ENCODE data around the gene HLX.

HLX gene

DNA sequence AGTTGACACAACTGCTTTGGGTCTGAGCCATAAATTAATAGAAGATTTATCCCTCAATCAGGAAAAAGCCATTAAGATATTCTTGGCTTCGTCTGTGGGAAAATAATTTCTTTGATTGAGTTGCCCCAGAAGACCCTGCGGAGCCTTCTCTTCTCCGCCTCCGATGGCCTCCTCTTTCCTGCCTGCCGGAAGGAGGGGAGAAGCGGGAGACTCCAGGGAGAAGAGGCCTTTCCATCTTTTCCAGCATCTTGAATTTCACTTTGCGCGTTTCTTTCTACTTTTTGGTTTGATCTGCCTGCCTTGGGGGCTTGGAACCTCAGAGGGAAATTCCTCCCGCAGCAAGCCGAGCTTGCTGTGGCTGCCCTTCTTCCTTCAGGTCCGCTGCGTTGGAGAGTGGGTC is 16.8 kb downstream of the HLX start:
- no peak for DNase-seq

DNA sequence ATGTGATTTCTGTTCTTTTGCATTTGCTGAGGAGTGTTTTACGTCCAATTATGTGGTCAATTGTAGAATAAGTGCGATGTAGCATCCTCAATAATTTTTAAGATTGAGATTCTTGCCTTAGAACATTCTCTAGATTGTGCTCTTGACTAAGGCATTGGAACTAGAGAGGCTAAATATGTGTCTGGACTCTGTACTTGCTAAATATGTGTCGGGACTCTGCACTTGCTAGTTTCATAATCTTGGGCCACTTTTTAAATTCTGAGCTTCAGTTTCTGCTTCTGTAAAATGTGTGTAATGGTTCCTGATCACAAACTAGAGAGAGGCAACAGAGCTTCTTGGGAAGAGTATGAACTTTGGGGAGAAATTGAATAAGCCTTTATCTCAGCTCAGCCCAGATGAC is 21.6 kb downstream of the HLX start:
- no peak for DNase-seq

DNA sequence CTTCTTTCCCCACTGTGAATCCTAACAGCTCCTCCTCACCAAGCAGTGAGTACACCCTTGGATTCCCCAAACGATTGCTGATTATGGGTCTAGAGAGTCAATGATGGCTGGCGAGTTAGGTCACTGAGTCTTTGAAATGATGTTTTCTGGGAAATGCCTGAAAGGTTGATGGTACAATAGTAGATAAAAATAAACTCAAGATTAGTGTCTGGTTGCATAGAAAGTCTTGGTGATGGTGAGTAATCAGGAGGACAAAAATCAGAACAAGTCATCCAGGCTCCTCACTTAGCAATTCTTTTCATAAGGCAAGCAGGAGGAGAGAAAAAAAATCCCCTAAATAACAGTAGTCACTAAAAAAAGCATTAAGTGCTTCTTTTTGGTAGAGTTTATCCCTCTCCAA is 22.6 kb downstream of the HLX start:
- DNase-seq = no peak

DNA sequence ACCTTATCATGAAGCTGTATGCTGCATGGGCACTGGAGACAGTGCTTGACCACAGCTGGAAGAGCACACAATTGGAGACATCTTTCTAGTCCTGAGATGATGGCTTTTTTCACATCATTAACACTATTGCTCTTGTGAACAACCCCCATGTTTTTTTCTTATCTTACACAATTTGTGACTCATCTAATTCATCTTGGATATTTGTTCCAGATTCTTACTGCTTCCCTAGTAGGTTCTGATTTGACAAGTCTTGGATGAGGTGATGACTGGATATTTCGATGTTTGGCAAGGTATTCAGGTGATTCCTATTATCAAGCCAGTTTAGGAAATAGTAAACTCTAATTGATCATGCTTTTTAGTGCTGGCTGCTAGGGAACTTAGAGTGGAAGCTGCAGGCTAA is 23.7 kb downstream of the HLX start:
- no peak for DNase-seq

DNA sequence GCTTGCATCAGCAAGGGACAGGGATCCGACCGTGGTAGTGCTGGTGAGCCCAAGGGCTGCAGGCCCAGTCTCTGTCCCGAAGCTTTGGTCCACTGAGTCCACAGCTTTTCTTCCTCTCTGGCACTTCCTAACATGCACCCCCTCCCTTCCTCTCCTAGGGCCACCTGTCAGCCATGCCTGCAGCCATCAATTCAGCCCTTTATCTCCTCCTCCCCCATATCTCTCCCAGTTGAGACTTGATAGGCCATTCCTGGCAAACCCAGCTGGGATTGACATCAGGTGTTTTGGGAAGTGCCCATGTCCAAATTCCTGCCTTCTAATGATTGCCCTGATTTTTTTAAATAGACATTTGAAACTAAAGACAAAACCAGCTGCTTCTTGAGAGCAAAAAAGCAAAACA is 25.6 kb downstream of the HLX start:
- peak; percentile 1 for DNase-seq

DNA sequence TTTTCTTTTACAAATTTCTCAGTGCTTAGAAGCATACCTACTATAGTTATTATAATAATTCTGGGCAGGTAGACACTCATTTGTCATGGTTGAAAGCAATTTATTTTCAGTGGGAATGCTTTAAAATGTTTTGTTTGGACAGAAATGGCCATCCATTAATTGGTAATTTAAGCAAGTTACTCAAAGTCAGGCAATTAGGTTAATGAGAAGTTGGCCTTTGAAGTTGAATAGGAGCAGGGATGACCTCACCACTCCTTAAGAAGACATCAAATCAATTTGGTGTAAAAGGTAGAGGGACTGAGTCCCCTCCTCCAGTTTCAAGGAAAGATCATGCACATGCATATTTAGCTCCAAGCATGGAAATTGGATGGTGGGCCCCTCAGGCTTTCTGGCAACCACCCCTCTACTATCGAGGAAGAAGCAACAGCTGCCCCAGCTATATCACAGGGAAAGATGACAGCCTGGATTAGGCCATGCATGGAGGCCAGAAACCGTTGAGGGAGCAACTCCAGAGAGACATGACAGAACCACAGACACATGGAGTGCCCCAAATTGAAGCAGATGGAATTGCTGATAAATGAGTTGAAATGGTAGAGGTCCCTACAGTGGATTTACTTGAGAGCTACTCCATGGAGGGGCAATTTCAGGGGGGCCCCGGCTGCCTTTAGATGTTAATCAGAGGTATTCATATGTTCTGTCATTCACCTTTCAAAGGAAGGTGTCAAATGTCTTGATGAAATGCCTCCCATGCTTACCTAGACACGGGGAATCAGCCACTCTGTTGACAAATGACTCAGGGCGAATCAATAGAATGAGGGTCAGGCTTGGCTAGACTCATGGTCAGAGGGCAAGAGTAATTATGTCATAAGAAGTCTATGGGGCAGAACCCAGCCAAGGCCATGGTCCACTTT is 26.7 kb downstream of the HLX start:
- no peak for DNase-seq

DNA sequence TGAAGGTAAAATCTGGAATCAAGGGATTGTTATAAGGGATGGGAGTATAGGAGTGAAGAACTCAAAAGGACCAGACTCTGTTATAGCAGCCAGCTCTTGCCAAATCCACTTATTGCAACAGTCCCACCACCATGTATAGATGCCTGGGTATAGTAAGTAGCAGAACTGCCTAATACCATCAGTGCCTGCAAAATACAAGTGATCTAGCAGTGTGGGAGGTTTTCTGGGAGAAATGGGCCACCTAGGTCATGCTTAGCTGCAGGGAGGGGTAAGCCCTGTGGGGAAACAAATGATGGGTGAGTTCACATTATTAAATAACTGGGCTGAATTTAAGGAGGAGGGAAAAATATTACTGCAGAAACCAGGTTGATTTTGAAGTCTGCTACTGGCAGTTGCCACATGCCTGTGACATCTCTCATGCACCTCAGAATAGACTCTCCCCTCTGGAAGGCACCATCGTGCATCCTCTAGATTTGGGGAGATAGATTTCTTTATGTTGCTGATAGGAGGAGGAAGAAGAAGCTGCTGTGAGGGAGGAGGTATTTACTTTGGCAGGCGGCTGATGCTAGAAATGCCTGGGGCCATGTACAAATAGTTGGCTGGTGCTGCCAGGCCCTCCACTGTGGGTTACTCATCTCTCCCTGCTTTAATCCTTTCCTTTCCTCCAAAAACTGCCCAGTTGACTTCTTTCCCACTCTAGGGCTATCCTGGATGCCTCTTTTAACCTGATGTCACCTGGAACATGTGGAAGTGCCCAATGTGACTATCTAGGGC is 27.5 kb downstream of the HLX start:
- no peak for DNase-seq

DNA sequence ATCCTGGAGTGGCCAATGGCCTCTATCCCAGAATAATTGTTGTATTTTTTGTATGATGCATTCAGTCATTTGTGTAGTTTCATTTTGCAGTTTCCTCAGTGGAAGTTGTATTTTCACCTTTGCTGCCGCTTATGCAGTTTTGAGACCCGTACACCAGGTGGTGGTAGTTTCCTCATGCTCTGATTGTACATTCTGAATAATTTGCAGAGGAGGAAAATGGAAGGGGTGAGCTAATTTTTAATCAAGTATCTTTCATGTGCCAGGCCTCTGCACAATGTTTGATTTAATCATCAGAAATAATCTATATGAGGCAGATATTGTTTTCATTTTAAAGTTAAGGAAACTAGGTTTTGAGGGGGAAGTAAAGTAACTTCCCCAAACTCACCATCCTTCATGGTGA is 29.5 kb downstream of the HLX start:
- no peak for DNase-seq

DNA sequence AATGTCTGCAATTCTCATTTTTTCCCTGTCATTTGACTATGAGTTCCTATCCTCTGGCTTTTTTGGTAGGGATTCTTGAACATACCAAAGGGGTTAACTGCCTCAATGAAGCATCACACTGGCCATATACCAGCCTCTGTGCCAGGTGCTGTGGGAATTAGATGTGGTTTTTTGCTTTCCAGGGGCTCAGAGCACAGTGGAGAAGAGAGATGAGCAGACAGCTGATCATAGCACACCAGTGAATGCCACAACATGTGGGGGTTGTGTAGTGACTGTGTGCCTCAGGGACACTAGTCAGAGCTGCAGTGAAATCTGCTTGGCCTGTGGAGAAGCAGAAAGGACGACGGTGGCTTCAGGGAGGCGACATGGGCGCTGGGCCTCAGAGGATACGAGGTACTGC is 30.8 kb downstream of the HLX start:
- DNase-seq = no peak

DNA sequence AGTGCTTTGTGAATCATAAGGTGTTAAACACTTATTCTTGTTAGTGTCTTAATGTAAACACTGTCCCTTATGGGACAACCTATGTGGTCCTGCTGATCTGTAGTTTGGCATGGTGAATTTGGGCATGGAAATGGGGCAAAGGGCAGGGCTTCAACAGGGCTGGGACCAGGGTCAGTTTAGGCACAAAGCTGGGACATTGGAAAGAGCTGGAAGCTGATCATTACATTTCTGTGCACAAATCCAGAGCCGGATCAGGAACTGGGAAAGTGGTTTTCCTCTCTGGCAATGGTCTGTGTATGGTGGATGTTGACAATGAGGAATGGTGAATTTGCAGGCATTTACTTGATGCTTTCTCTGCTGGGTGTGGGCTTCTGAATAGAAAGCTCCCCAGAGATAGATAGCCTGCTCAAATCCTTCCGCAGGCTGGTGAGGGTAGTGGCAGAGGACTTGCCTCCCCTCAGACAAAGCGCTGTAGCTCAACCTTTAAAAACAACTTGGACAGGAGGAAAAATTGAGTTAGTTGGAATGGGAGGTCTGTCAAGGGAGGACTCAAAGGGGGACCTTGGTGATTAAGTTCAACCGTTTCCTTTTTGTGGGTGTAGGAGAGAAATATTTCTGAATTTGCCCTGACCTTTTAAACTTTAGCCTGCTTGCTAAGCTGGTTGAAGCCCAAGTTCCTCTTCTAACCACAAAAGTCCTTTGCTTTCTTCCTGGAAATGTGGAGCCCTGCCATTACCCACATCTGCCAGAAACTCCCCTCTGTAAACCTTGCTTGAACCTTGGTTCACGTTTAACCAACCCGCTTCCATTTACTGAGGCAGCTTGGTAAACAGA is 35.3 kb downstream of the HLX start:
- DNase-seq = no peak

DNA sequence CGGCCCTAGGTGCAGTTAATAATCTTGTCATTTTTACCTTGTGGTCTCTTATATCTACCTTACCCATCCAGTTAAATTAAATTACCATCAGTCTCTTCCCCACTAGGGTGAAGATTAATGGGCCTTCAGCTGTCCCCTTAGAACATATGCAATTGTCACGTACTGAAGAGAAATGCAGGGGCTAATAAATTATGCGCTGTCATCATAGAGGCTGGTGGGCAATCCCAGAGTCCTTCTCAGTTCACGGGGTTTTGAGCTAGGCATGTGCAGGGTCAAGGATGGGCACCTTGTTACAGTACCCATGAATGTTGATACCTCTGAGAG is 35.8 kb downstream of the HLX start:
- no peak for DNase-seq

DNA sequence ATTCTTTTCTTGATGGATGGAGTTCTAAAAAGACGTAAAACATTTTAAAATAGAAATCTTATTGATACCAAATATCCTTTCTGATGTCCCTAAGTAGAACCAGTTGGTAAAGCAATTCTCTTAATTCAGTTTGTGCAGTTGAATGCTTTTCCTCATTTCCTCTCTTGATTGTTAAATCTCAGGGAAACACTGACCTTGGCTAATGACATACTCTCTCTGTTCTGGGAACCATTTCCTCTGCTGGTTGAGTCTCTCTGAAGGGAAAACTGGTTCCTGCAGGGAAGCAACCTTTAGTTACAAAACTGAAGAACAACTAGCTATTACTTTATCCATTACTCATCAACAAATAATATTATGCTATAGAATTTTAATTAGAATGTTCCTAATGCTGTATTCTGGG is 36.7 kb downstream of the HLX start:
- DNase-seq = no peak

DNA sequence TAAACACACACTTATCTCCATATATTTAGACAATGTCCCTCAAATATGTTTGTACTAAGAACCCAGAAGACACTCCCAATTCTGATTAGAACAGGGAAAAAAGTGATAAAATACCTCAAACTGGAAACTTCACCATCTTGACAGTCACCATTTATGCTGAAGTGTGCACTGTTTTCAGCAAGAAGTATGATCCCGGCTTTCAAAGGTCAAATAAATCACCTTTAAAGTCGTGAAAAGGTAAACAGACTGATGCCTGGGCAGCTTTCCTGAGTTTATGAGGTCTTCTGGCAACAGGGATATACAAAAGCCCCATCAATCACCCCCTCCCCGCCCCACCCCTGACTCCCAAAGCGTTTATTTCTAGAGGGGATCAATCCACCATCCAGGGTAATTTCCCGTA is 37.9 kb downstream of the HLX start:
- DNase-seq = no peak

DNA sequence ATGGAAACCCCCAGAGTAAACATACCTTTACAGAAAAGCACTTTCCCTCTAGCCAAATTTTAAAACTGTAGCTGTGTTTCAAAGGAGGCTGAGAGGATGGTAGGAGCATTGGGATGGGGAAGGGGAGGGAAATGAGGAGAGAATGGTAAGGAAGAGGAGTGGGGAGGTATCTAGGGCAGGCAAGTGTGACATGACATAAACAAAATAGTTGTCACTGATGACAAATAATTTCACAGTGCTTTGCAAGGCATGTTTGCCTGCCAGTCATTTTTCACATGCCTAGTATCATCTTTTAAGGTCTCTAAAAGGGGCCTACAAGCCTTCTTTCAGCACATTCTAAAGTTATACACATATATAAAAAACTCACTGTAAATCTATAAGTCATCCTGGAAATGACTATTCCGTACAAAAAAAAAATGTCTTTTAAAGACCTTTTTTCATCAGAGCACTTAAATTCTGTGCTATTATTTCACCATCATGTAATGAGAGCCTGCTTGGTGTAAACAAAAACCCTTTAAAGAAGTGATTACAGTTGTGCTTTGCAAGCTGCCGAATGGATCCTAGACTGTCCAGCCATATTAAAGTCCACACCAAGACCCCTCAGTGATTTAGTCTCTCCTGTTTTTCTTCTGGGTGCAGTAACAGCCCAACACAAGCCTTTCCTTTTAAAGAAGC is 38.4 kb downstream of the HLX start:
- DNase-seq = no peak

DNA sequence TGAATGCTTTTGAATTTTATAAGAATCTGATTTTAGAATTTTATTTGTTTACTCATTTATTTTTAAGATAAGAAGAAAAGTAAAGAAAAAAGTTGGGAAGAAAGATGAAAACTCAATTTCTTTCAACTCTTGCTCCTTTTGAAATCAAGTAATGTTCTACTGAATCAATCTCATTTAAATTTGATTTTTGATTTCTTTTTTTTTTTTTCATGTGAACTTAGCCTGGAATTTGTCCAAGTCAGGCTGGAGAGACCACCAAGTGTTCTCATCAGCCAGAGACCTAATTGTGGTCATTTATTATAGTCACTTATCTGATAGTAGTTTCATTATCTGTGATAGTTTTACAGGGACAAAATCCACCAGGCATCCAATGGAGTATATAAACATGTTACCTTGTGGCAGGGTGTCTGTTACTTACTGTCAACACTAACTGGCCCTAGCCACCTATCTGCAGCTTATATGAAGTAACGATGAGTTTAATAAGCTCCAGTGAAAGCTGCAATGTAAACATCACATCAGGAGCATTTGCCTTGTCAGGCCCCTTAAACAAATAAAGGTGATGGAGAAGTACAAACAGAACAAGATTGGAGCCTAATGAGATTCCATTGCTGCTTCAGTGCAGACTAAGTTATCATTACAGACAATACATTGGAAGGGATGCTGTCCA is 39.2 kb downstream of the HLX start:
- DNase-seq = peak; percentile 13

DNA sequence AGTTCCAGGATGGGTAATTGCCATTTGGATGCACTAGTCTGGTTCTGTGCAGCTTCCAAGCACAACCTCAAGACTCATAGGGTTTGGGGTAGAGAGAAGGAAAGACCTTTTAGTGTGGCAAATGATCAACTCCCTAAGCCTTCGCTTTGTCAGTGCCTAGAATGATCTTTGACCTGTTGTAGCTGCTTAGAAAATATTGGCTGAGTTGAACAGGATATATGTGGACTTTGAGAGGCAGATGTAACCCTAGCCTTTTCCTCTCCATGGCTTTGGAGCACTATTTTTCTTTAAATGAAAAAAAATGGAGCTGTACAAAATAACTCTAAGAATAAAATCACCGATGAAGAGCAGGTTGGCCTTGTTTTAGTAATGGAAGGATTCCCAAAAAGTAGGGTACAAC is 41.7 kb downstream of the HLX start:
- DNase-seq = no peak

DNA sequence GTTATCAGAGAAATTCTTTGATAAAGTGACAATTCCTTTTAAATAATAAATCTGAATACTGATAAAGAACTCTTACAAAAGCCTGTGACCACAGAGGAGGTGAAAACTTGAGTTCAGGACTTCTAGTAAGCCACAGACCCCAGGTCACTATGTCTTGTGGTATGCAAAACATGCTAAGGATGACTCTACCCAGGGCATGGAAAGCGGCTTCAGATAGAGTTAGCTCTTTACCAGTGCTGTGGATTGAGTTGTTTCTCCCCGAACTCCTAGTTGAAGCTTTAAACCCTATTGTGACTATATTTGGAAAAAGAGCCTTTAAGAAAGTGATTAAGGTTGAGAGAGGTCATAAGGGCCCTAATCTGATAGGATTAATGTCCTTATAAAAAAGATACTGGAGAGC is 42.3 kb downstream of the HLX start:
- DNase-seq = no peak

DNA sequence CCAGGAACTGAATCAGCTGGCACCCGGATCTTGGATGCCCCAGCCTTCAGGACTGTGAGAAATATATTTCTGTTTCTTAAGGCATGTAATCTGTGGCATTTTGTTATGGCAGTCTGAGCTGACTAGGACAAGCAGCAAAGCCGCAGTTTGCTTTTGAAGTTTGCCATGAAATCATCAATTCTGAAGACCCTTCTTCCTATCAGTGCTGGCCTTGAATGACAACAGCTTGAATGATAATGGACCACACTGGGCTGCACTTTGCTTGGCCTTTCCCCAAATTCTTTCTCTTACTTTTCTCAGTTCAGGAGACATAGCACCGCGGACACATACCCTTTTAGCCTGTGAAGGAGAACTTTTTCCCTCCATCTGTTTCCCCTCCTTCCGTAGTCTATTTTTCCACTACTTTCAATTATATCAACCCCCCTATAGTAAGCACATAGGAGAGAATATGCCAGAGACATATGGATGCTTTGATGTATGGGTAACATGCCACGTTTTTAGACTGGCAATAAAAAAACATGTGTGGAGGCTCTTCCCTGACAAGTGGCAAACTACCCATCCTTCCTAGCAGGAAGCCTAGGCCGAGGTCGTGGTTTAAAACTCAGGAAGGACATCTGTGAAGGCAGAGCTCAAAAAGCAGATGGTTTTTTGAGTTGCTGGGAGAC is 42.9 kb downstream of the HLX start:
- peak; percentile 50 for DNase-seq

DNA sequence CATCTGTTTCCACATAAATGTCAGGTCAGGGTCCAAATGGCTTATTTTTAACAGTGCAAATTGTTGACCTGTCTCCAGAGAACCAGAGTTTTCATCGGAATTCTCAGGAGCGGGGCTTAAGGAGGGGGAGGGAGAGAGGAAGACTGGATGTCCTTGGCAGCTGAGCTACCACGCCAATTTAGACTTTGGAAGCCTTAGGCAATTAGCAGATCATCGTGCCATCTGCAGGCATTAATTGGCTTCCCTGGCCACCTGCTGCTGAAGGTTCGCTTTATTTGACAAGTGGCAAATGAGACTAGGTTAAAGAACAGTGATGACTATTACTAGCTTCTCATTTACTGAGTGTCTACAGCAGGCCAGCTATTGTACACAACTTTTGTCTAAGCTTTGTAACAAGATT is 43.7 kb downstream of the HLX start:
- peak; percentile 85 for DNase-seq

DNA sequence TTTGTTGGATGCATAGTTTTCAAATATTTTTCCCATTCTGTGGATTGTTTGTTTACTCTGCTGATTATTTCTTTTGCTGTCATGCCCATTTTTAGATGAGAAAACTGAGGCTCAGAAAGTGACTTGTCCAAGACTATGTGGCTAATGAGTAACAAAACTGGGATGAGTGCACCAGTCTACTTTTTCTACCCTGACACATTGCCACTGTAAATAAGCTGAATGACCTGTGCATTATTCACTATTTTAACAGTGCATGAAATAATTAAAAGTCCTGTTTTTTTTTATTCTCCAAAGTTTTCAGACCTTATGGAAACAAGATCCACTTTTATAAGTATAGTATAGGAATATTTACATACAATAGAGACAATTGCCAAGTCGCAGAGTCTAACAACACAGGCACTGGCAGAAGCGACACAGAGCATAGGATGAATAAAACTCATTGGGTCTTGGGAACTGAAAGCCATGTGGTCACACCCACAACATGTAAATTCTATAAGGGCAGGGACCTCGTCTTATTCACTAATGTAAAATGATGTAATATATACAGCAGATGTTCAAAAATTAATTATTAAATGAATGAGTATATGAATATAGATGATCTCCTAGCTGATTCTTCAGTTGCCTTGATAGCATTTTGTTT is 45.2 kb downstream of the HLX start:
- no peak for DNase-seq

DNA sequence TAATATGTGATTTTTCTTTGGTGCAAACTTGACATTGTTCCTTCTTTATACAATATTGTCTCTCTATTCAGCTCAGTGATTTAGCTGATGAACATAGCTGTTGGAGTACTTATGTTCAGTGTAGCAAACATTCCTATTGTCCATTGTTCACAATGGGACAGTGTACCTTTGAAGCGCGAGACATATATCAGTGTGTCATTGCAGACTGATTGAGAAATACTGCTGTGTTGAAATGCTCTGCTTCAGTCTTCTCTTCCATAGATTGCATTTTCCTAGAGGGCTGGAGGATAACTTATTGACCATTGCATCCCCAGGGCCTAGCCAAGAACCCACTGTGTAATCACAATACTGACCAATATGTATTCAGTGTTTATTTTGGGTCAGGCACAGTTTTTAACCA is 46.5 kb downstream of the HLX start:
- DNase-seq = no peak
